GM18873 (cell line): Measurements from ENCODE around the gene C5orf15.
"Not testable (repeated sequence)": the region's sequence is repeated elsewhere in the genome, so short reads cannot be mapped to it uniquely, and the experiment has no call there.

Experiments
- ATAC-seq: cut with Tn5 transposase; IDR thresholded peaks from one replicate; pipeline ENCODE4 v1.9.1; 2021; ENCODE audit warnings: mild to moderate bottlenecking, moderate library complexity, moderate number of reproducible peaks; ENCODE audit not compliant: unreplicated experiment, low FRiP score

Gene C5orf15

DNA sequence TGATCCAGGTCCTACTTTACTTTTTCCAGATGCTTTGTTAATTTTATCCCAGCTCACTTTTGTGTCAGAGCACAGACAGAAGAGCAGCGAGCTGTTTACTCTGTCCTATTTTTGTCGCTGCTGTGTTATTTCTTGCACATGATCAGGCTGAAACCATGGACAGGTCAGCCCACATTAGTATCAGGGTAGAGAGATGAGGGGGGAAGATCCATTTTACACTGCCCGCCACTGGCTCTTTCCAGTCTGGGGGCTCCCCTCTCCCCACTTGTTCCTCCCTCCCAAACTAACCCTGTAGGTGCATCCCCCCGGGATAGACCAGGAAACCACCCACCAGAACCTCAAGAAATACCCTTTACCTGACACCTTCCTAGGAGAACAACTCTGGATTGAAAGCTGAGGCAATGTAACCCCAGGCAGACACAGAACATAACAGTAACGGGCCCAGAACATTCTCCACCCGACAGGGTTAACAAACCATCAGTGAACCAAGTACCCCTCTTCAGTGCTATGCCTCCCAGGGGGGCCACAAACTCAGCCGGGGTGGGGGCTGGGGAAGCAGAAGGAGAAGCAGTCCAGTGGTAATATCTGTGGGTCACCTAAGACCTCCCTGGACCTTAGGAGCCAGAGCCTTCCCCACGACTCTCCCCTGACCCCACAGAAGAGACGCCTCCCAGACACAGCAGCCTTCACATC, 26.0 kb upstream of the C5orf15 start:
- no peak for ATAC-seq

DNA sequence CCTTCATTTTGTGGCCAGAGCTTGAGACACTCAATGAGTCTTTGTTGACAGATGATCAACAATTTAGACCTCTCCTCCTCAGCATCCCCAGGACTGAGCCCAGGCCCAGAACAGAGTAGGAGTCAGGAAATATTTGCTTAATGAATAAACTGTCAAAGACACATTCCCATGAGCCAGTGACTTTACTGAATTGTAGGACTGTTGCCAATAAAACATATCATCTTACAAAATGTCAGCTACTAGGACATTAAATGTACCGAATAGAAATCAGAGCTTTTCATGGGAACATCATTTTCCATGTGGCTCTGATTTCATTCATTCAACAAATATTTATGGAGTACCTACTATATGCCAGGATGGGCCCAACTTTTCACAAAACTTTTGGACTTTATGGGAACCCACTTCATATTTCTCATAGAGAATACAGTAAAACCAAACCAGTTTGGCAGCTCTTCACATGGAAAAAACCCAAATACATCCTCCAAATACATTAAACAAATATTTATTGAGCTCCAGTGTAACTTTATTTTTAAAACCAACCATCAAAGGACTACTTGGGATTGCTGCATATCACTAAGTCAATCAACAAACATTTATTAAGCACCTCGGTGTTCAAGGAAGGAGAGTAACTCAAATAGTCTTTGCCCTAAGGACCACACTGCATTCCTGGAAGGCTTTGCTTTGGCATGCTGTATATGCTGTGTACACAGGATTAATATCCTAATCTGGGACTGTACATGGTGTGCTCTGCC, 24.9 kb upstream of the C5orf15 start:
- no peak for ATAC-seq

DNA sequence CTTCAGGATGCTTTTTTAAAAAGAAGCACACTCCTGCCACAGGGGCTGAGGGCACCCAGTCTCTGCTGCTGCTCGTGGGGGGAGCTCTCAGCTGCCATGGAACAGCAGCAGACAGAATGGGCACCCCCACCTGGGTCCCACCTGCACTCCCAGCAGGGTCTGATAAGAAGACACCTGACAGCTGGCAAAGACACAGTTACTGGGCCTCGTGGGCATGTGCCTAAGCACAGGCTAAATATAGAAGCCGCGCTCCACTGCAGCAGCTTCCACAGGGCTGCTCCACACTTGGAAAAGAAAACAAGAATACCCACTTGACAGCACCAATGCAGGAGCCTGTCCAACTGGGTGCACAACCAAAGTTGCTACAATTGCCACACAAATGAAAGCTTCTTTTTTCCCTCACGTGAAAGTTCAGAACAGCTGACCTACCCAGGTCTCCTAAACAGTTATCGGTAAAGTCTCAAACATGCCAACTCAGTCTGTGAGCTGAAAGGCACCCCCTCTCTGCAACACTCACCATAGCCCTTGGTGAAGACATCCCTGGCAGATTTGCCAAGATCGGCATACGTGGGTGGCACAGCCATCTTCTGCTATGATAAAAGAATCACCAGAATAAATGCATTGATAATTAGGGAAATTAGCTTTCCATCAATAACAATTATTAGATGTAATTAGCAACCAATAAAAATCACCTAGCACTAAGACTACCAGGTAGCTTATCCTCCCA, 24.2 kb upstream of the C5orf15 start:
- ATAC-seq, result no peak

DNA sequence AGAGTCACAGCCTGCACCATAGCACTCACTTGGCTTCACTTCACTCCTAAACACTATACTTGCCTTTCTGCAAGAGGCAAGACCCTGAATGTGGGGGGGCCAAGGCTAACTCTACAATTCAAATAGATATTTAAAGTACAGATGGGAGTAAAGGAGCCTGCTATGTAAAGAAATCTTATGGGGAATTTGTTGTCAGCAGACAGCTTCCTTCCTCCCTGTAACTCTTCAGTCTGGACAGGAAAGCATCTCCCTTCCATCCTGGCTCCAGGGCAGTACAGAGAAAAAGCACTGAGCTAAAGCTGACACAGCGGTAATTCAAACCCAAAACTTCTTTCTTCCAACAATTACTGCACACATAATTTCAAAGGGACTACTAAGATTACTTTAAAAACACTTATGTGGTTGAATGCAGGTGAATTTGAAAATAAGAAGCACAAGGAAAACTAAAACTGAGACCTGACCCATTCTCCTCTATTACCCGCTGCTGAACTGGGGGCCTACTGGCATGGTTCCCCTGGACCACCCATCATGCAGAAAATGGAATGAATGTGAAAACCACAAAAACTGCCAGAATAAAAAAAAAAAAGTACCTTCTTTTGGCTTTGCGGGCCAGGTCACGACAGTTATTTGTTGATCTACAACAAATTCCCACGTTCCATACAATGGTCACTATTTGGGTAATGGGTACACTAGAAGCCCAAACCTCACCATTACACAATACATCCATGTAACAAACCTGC, 22.9 kb upstream of the C5orf15 start:
- ATAC-seq, result no peak

DNA sequence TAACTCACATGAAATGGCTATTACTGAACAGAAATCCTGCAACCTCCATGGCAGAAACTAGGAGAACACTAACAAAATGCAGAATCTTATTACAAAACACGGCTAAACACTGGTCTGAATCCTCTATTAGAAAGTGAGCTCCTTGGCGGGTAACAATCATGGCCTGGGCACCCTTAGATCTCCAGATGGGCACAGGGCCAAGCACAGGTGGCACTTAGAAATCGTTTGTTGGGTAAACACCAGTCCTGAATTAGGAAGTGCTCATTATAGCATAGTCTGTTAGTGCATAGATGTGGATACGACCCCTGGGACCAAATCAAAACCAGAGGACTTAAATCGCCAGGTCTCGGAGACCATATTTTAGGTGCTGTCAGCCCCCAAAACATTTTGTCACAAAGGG, 22.0 kb upstream of the C5orf15 start:
- no peak for ATAC-seq

DNA sequence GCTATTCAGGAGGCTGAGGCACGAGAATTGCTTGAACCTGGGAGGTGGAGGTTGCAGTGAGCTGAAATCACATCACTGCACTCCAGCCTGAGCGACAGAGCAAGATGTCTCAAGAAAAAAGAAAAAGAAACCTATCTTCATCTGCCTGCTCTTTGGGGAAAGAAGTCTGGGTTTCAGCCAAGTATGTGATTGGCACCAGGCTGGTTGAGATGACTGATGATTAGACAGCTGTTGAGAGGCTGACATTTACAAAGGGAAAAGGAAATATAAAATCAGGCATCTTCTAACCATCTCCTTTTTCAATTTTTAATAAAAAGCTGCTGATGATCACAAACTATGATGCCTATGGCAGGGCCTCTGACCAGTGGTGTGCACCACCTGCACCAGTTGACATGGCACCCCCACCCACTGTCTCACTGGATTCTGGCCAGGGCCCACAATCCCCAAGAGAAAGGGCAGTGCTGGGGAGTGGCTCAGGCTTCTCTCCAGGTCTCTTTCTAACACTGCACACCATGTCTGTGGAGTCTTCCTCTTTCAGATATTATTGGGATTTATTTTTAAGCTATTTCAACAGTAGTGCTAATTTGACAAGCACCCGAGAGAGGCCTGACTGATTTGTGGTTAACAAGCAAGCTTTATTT, 17.2 kb upstream of the C5orf15 start:
- no peak for ATAC-seq

DNA sequence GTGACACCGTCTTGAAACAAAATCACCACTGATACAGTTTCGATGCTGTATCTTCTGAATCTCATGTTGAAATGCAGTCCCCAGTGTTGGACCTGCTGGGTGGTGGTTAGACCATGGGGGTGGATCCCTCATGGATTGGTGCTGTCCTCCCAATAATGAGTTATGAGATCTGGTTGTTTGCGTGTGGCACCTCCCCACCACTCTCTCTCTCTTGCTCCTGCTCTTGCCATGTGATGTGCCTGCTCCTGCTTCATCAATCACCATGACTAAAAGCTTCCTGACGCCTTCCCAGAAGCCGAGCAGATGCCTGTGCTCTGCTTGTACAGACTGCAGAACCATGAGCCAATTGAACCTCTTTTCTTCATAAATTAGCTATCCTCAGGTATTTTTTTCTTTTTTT, 15.2 kb upstream of the C5orf15 start:
- no peak for ATAC-seq

DNA sequence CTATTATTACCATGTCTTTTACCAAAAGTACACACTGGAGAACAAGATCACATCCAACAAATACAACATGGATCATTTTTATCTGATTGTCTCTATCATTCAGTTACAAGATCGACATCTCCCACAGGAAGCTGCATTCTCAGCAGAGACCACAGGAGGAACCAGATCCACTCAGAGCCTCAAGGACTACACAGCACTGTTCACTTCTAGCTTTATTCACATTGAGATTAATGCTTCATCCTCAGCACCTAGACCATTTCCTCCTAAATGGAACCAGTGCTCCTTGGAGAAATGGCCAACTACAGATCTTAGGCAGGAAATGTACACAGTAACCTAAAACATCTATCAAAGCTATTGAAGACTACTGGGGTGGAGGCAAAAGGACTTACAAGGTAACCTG, 13.3 kb upstream of the C5orf15 start:
- ATAC-seq, result no peak

DNA sequence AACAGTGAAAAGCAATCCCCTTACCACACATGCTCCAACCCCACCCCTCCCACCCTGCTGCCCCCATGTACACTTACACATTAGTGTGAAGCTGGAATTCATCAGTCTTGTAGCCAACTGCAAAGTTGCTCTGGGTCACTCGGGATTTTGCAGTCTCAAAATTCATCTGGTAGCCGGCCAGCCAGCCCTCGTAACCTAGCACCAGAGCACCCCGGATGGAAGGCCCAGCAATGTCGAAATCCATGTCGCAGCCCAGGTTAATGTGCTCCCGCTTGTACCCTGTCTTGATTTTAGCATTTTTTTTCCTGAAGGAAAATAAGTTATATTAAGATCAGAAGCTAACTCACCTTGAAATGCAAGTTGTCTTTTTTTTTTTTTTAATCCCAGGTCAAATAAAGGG, 12.2 kb upstream of the C5orf15 start:
- ATAC-seq, result no peak

DNA sequence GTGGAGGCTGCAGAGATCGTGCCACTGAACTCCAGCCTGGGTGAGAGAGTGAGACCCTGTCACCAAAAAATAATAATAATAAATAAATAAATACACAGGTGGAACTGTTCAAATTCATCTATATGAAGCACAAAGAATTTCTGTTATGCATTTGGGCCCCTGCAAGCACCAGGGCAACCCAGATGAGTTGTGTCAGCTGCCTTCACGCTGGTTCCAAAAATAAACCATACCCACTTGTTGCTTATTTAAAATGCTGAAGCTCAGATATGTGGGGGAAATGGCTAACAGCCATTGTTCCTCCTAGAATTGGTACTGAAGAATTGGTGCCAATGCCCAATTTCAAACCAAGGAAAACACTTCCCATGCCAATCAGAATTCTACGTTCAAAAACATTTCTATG, 10.5 kb upstream of the C5orf15 start:
- no peak for ATAC-seq

DNA sequence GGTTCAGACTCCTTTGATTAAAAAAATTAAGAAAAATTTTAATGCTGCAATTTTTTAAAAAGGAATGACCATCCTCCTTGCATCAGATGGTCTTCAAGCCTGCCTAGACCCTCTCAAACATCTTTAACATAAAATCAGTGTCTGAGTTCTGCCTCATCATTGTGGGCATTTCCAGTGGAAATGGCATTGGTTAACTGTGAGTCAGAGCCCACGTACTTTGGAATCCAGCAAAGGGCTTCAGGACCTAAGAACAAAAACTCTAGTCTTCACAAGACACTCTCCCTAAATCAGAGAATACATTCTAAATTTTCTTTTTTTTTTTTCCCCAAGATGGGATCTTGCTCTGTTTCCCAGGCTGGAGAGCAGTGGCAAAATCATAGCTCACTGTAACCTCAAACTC, 9.4 kb upstream of the C5orf15 start:
- no peak for ATAC-seq

DNA sequence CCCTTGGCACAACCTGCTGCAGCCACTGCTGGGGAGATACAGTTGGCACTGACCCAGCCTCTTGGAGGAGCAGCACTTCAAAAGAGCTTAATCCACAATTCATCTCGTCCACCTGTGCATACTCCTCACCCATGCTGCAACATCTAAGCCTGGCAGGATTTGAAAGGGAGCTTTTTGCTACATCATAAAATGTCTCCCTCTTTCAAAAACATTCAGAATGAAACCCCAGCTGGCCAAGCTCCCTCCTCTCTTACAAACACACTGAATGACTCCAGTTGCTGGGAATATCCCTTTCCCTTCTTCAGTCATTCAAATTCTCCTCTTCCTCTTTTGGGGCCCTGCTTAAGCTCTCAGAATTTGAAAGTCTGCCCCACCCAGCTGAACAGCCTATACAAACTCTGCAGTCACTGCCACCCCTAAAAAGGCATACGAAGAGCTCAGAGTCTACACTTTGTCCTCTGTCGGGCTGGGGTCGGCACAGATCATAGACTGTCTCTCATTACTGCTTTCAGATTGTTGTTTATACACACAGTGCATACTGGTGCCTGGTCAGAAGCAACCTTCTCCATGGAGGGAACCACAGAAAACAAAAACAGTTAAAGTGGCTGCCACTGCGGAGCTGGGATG, 8.8 kb upstream of the C5orf15 start:
- ATAC-seq, result peak; percentile 60

DNA sequence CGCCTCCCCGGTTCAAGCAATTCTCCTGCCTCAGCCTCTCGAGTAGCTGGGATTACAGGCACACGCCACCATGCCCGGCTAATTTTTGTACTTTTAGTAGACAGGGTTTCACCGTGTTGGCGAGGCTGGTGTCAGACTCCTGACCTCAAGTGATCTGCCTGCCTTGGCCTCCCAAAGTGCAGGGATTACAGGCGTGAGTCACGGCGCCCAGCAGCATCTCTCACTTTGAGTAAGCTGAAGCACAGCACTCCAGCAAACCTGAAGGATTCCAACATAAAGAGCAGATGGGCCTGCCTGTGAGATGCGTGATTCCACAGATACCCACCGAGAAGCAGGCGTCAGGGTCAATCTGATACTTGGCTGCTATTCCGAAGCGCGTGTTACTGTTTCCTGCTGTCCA, 7.1 kb upstream of the C5orf15 start:
- not testable (repeated sequence) for ATAC-seq

DNA sequence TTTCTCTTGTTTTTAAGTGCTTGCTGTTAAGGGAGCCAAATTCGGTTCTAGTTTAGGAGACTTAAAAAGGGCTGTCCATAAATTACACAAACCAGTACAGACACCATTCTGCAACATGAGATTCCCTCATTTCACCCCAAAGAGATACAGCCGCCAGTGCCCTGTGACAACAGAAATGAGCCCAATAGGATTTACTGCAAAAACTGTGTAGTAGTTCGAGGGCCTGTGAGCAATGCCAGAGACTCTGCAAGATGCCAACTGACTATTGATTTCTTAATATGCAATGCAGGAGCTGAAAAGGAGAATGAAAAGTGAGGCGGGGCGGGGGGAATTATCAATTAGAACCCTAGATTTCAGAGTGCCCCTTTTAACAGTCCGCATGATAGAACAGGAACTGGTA, 5.7 kb upstream of the C5orf15 start:
- no peak for ATAC-seq

DNA sequence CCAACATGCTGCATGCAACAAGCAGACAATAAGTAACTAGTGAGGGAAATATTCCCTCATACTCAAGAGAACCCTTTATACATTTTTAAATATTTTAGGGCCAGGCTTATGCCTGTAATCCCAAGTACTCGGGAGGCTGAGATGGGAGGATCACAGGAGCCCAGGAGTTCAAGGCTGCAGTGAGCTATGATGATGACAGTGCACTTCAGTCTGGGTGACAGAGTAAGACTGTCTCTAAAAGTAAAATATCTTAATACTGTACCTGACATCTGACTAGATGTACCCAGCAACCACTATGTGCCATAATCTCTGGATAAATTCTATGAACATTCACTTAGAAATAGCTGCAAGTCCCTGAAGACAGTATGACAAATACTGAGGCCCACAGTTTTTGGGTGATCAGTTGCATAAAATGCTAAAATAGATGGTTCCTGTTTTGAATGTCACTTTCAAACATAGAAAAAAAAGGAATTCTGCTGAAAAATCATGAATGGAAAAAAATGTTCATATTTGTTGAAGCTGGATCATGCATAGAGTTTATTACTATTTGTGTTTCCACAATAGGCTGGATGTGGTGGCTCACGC, 2.0 kb upstream of the C5orf15 start:
- no peak for ATAC-seq

DNA sequence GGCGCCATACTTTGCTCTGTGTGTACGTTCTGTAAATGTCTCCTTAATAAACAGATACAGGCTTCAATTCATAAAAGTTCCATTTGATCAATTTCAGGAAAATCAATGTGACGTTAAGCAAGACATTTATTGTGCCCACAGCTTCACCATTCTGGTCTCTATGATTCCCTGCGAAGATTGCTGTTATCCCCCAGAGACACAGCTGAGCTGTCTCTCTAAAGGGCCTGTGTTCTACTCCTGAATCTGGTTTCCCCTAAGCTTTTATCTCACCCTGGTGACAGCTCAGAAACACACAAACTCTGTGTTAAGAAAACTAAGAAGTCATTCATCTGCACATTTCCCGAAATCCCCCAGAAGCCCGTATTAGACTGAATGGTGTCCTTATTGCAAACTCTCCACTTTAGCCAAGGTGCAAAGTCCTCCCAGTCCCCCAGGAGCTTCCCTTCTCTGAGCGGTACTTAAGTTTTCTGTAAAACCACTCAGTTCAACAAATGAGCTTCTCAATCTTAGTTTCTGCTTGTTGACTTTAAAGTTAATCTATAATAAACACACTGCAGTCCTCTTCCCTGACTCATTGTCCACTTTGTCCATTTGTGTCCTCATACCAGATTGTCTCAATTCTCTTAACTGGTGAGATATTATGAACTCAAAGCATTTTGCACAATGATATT, 1.4 kb upstream of the C5orf15 start:
- ATAC-seq, result no peak

DNA sequence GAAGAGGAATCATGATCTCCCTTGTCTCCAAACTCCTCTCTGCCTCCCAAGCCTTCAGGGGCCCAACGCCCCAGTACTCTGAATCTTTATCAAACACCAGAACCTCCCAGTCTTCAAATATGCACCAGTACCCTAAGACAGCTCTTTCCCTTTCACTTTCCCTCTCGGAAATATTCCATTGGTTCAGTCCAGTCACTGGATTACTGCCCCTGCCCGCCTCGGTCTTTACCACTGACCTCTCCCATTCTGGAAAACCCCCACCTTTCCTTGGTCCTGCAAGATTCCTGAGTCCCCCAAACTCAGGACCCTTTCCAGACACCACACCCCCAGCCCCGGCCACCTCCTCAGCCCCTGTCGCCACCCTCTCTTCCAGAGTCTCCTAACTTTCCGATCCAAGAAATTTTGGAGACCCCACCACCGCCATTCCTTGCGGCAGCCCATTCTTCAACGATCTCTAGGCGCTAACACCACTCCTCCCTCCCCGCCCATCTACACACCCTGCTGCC, 674 bp downstream of the C5orf15 start:
- no peak for ATAC-seq

DNA sequence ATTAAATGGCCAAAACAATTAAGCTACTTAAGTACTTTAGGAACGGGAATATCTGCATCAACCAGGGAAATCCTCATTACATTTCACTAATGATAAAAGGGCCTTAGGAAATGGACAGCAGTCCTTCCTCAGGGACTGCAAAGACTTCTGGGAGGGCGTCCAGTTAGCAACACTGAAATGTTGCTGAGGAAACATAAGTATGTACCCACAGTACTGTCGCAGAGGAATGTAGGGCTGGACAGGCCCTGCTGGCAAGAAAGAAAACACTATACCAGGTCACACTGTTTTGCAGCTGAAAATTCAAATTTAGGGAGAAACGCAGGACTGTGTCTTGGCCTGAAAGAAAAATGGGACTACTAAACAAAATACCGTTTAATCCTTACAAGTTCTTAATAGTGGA, 1.3 kb downstream of the C5orf15 start:
- ATAC-seq, result no peak

DNA sequence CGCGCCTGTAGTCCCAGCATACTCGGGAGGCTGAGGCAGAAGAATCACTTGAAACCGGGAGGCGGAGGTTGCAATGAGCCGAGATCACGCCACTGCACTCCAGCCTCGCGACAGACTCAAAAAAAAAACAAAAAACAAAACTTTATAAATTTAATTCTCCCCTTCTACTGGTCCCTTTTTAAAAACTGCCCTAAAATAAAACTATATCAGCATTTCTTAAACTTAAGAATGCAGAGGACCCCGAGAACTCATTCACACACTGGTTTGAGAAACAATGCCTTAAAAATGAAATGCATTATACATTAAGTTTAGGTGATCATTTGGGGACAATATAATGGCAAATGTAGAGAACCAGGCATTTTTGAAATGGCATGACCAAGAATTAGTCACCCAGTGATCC, 2.3 kb downstream of the C5orf15 start:
- no peak for ATAC-seq
